Transverse colon (tissue), 4 donors: ENCODE data around the gene BACH1.

Source experiments
- CTCF ChIP-seq, 5 experiments: fragments of 200-600 bp in 3 of 5; fragments of 450-650 bp in 2 of 5; sonication (generic) in 3 of 5; IDR thresholded peaks; 1 replicate in 2 of 5; 2 replicates in 3 of 5; pipeline ENCODE4 v1.5.1; 2016 to 2017; ENCODE audit warnings: antibody characterized with exemption in 5 of 5, inconsistent platforms in 3 of 5, mild to moderate bottlenecking in 2 of 5, moderate library complexity in 1 of 5
- EP300 ChIP-seq: sonication (generic); formaldehyde crosslinking; IDR thresholded peaks from one replicate; pipeline ENCODE4 v1.6.1; 2017; ENCODE audit warnings: antibody characterized with exemption, low read depth
- POLR2A ChIP-seq: fragments of 450-650 bp; IDR thresholded peaks from one replicate; pipeline ENCODE4 v1.6.1; 2016; ENCODE audit warnings: antibody characterized with exemption, mild to moderate bottlenecking, moderate library complexity
- POLR2AphosphoS5 ChIP-seq, 3 donors: sonication (generic); formaldehyde crosslinking; IDR thresholded peaks; one replicate each; pipeline ENCODE4 v1.6.1; 2016; ENCODE audit warnings: antibody characterized with exemption in 3 of 3

- TF ChIP-seq CTCF (IDR thresholded peaks at IDR 0.05): no peak
- no peak for TF ChIP-seq POLR2A
- TF ChIP-seq POLR2AphosphoS5 (IDR thresholded peaks at IDR 0.05): no peak
- no peak for TF ChIP-seq EP300
These were observed 67.0 kb downstream of the BACH1 start for GRCh38 chr21:29365661-29366265.
